Gastroesophageal sphincter (tissue), 3 donors: ENCODE results near the gene FCN1.

ENCODE experiments used
- CTCF ChIP-seq, 4 experiments: fragments of 200-600 bp in 2 of 4; fragments of 450-650 bp in 2 of 4; sonication (generic) in 1 of 4; IDR thresholded peaks; one replicate each; pipeline ENCODE4 v1.5.1; 2017 to 2019; ENCODE audit warnings: antibody characterized with exemption in 4 of 4, mild to moderate bottlenecking in 2 of 4, moderate library complexity in 2 of 4
- POLR2A ChIP-seq, 2 donors: fragments of 450-650 bp; IDR thresholded peaks; one replicate each; pipeline ENCODE4 v1.6.1; 2017; ENCODE audit warnings: antibody characterized with exemption in 2 of 2, mild to moderate bottlenecking in 2 of 2, moderate library complexity in 1 of 2

- TF ChIP-seq CTCF (IDR thresholded peaks at IDR 0.05), result no peak
- no peak for TF ChIP-seq POLR2A (IDR thresholded peaks at IDR 0.05)
These were observed 26.7 kb upstream of the FCN1 start for GRCh38 chr9:134944351-134944802.
